GM12801 (cell line): Measurements from ENCODE around the gene RABGEF1.

Source experiments
- TF ChIP-seq, protein P1 (sequence below): IDR thresholded peaks from one replicate; pipeline ENCODE4 v1.5.1; 2011; ENCODE audit warnings: control low read depth; ENCODE audit not compliant: insufficient read length; ENCODE audit errors: extremely low read depth

Gene RABGEF1

GRCh38 chr7:66837007-66837406 lies 96.5 kb downstream of the RABGEF1 start:
- TF ChIP-seq, protein P1, sequence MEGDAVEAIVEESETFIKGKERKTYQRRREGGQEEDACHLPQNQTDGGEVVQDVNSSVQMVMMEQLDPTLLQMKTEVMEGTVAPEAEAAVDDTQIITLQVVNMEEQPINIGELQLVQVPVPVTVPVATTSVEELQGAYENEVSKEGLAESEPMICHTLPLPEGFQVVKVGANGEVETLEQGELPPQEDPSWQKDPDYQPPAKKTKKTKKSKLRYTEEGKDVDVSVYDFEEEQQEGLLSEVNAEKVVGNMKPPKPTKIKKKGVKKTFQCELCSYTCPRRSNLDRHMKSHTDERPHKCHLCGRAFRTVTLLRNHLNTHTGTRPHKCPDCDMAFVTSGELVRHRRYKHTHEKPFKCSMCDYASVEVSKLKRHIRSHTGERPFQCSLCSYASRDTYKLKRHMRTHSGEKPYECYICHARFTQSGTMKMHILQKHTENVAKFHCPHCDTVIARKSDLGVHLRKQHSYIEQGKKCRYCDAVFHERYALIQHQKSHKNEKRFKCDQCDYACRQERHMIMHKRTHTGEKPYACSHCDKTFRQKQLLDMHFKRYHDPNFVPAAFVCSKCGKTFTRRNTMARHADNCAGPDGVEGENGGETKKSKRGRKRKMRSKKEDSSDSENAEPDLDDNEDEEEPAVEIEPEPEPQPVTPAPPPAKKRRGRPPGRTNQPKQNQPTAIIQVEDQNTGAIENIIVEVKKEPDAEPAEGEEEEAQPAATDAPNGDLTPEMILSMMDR: no peak

DNA sequence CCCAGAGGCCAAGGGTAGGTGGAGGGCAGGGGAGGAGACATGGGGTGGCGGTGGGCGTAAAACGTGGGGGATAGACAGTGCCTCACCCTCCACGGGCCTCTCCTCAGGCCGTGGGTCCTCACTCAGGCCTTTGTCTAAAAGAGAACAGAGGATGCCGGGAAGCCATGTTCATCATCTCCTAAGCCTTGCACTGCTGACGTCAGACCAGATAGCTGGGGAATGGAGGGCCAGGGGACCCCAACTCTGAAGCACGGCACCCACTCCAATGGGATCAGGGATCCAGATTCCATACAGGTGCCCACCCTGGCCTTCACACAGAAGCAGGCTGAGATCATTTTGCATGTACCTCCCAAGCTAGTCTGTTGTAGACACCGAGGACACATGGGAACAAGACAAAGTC lies 97.1 kb downstream of the RABGEF1 start:
- TF ChIP-seq, protein P1: no peak

GRCh38 chr7:66839814-66840213 lies 99.3 kb downstream of the RABGEF1 start:
- TF ChIP-seq, protein P1: no peak

DNA sequence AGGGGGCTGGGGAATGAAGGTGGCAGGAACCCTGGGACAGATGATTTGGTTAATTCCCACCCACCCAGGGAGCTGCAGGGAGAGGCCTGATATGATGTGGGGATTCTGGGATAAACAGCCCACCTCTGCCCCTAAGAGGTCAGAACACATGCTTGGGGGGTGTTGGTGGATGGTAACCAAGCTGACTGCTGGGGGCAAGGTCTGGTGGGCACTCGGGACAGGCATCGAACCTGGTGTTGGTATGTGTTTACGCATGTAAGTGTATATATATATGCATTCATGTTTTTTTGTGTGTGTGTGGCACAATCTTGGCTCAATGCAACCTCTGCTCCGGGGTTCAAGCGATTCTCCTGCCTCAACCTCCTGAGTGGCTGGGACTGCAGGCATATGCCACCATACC lies 99.8 kb downstream of the RABGEF1 start:
- TF ChIP-seq, protein P1: no peak

- TF ChIP-seq, protein P1: no peak
These were observed 101.4 kb downstream of the RABGEF1 start for GRCh38 chr7:66841898-66842297.

- TF ChIP-seq, protein P1: no peak
These were observed 104.2 kb downstream of the RABGEF1 start for GRCh38 chr7:66844552-66845378.

- TF ChIP-seq, protein P1: no peak
These were observed 105.0 kb downstream of the RABGEF1 start for GRCh38 chr7:66845379-66846095.
